Immature natural killer cell (primary cell): ENCODE data around the gene PRSS2. TPM values are rescaled to one million over a fixed set of nuclear protein-coding genes. Genes with fewer than 3 reads are reported as not detected.
"Not testable (repeated sequence)": the region's sequence is repeated elsewhere in the genome, so short reads cannot be mapped to it uniquely, and the experiment has no call there.

ENCODE experiments used
- DNase-seq, 3 donors: peaks; one replicate each; pipeline ENCODE4 v3.0.0; 2022; ENCODE audit warnings: mixed read lengths in 1 of 3
- H3K27ac Mint-ChIP-seq, 6 donors: one replicate each; pipeline ENCODE4 v1.8.0; 2020; ENCODE audit warnings: mixed read lengths in 6 of 6, mild to moderate bottlenecking in 5 of 6, inconsistent platforms in 4 of 6, moderate library complexity in 3 of 6
- H3K27me3 Mint-ChIP-seq, 3 donors: one replicate each; pipeline ENCODE4 v1.8.0; 2020 to 2021; ENCODE audit warnings: low read depth in 3 of 3, mild to moderate bottlenecking in 3 of 3, mixed read lengths in 3 of 3, moderate library complexity in 3 of 3, inconsistent platforms in 1 of 3
- H3K36me3 Mint-ChIP-seq, 3 donors: one replicate each; pipeline ENCODE4 v1.8.0; 2020; ENCODE audit warnings: mixed read lengths in 3 of 3, inconsistent platforms in 2 of 3, mild to moderate bottlenecking in 2 of 3
- H3K4me1 Mint-ChIP-seq, 2 donors: one replicate each; pipeline ENCODE4 v1.8.0; 2020; ENCODE audit warnings: inconsistent platforms in 2 of 2, mild to moderate bottlenecking in 2 of 2, mixed read lengths in 2 of 2, moderate library complexity in 1 of 2
- H3K4me3 Mint-ChIP-seq, 5 donors: one replicate each; pipeline ENCODE4 v1.8.0; 2020; ENCODE audit warnings: mild to moderate bottlenecking in 5 of 5, mixed read lengths in 5 of 5, inconsistent platforms in 3 of 5, moderate library complexity in 3 of 5
- H3K9me3 Mint-ChIP-seq, 6 donors: one replicate each; pipeline ENCODE4 v1.8.0; 2020; ENCODE audit warnings: mild to moderate bottlenecking in 6 of 6, mixed read lengths in 6 of 6, inconsistent platforms in 4 of 6, moderate library complexity in 3 of 6
- polyA plus RNA-seq, 3 donors: library from polyadenylated mRNA; unstranded; fragments of 300-500 nt; fragmentation: Illumina TruSeq; gene quantifications; one replicate each; pipeline ENCODE4 v1.2.3, GENCODE V29; 2021

The PRSS2 gene
- polyA plus RNA-seq, result not detected

DNA sequence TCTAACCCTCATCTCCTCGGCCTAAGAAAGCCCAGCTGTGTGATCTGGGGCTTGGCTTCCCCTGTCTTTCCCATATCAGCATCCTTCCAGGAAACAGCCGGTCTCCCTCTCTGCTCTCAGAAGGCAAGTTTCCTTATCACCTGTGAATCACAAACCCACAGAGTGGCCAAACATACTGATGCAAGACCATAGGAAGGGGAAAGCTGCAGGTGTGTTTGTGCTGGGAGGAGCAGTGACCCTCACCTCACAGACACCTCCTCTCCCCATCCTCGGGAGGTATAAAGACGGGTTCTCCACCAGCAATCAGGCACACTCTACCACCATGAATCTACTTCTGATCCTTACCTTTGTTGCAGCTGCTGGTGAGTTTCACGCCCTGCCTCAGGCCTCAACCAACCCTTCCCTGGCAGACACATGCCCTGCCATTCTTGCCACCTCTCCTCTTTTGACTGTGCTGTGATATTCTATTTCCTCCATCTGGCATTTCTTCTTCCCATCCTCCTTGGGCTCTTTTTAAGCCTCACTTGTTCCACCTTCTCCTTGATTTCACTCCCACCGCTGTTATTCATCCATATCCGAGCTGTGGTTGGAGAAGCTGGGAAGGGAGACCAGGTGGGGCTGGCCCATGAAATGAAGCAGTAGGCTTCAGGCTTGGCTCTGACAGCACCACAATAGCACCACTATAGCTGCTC is at the start of gene PRSS2:
Gene PRSS2 (plus strand): TSS at position 310 of the 692 bp plus-strand sequence. CDS start 13 bp downstream, at position 323.
- Mint-ChIP-seq H3K4me1 (peaks cover 9 to 42% of the 10 kb centered on the region in 2 donors), H3K27me3 (peaks cover 0 to 6% (median 2%) of the 10 kb centered on the region in 3 donors), H3K4me3 (no peak within 1 kb of the TSS), H3K36me3 (peaks cover 0 to 15% (median 11%) of the 10 kb centered on the region in 3 donors), H3K9me3 (no peaks in the 10 kb centered on the region), H3K27ac (peak within 1 kb of the TSS in 2 of 6 donors; percentile 5 to 34)
- DNase-seq, result no peak

DNA sequence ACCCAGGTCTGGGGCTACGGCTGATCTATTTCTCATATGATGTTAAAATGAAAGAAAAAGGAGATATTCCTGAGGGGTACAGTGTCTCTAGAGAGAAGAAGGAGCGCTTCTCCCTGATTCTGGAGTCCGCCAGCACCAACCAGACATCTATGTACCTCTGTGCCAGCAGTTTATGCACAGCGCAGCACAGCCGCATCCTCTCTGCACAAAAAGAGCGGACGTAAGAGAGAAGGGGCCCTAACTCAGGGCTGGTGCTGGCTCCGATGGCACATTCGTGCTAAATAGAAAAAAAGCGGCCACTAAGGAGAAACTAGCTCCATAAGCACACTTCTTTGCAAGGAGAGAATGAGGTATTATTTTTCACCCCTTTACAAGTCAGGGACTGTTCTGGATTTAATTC is 49.8 kb upstream of the PRSS2 start:
- H3K4me1 Mint-ChIP-seq, result peaks cover 70 to 76% of the 10 kb centered on the region in 2 donors
- DNase-seq, result peak in 1 of 3 donors; percentile 38
- H3K27me3 Mint-ChIP-seq, result peaks cover 0 to 10% (median 9%) of the 10 kb centered on the region in 3 donors
- H3K27ac Mint-ChIP-seq, result peak overlapping the region; percentile 89 to 100 (median 96)
- peaks cover 0 to 6% (median 6%) of the 10 kb centered on the region in 3 donors for H3K36me3 Mint-ChIP-seq
- peak overlapping the region; percentile 83 to 98 (median 91) for H3K4me3 Mint-ChIP-seq
- no peaks in the 10 kb centered on the region for H3K9me3 Mint-ChIP-seq

DNA sequence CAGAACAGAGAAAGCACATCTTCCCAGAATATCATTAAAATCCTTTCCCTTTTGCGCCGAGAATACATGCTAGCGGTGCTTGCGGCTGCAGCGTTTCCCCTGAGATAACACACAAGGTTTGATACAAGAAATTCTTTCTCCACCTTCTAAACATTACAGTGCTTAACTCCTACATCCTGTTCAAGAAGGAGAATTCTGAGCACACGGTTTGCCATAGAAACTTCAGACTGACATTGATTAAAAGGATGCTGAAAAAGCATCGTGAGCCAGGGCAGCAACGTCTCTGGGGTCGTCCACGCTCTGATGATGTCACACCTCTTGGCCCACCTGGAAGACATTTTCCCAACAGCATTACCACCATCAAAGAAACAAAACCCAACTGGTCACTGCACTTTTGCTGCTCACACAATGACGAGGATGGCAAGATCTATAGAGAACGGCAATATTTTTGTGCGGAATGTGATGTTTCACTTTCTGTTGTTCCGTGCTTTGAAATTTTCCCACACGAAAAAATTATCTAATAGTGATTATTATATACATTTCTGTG is 48.4 kb upstream of the PRSS2 start:
- H3K36me3 Mint-ChIP-seq, result peaks cover 3 to 11% (median 11%) of the 10 kb centered on the region in 3 donors
- peaks cover 0 to 11% (median 9%) of the 10 kb centered on the region in 3 donors for H3K27me3 Mint-ChIP-seq
- peak overlapping the region; percentile 89 to 100 (median 96) for H3K27ac Mint-ChIP-seq
- H3K4me1 Mint-ChIP-seq, result peaks cover 57 to 63% of the 10 kb centered on the region in 2 donors
- DNase-seq, result peak in 1 of 3 donors; percentile 25
- H3K4me3 Mint-ChIP-seq, result peak overlapping the region; percentile 83 to 98 (median 91)
- H3K9me3 Mint-ChIP-seq, result no peaks in the 10 kb centered on the region

DNA sequence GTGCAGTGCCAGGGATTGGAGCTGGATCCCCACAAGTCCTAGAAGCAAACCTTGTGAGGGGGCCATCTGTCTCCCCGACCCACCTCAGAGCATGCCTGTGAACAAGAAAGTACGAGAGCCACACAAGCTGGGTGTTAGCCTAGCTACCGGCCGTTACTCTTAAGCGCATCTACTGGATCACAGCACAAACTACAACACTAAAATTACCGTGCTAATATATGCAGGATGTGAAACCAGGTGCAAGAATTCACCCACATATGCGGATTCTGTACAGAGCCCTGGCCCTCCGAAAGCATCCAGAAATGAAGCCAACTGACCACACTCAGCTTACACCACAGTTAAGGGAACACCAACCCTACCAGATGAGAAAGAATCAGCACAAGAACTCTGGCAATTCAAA is 37.5 kb upstream of the PRSS2 start:
- Mint-ChIP-seq H3K27me3 (no peaks in the 10 kb centered on the region), H3K4me3 (no peak overlapping the region), H3K4me1 (no peaks in the 10 kb centered on the region), H3K27ac (no peak overlapping the region), H3K9me3 (no peaks in the 10 kb centered on the region), H3K36me3 (peaks cover 0 to 4% (median 0%) of the 10 kb centered on the region in 3 donors)
- no peak for DNase-seq

DNA sequence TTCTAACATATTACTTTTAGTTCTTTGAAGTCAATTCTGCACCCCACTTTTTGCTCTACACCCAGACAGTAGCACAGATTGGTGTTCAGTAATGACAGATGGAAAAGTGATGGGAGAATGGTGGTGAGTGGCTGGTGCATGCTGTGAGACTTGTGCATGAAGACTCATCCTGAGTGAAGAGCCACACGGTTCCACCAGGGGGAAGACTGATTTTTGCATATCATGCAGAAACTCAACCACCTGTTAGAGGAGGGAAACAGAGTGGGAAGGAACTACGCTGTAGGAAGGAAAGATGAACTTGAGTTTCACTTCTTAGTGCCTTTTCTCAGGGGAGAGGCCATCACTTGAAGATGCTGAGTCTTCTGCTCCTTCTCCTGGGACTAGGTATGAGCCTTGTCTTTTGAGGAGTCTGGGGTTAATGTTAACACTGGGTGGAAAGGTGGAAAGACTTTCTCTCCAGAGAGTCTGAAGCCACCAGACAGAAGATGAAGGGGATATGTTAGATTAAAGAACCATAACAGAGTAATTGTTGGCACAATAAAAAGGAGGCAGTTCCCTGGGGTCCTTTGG is 30.8 kb upstream of the PRSS2 start:
- Mint-ChIP-seq H3K4me3 (no peak overlapping the region), H3K27ac (no peak overlapping the region), H3K4me1 (peaks cover 6 to 11% of the 10 kb centered on the region in 2 donors), H3K9me3 (no peaks in the 10 kb centered on the region), H3K36me3 (peaks cover 0 to 4% (median 0%) of the 10 kb centered on the region in 3 donors), H3K27me3 (no peaks in the 10 kb centered on the region)
- DNase-seq, result no peak

DNA sequence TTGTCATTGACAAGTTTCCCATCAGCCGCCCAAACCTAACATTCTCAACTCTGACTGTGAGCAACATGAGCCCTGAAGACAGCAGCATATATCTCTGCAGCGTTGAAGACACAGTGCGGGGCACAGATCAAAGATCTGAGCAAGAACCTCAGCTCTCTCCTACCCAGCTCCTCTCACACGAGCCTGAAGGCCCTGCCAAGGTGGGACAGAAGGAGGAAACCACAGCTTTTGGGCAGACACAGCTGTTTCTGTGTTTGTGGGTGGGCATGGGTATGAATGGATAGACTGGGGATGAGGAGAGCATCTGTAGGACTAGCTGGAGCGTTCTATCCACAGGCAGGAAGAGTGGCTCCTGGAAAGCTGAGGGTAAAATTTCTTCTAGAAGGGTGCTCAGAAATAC is 30.0 kb upstream of the PRSS2 start:
- H3K4me3 Mint-ChIP-seq, result no peak overlapping the region
- no peaks in the 10 kb centered on the region for H3K9me3 Mint-ChIP-seq
- H3K4me1 Mint-ChIP-seq, result peaks cover 6 to 11% of the 10 kb centered on the region in 2 donors
- DNase-seq, result no peak
- H3K36me3 Mint-ChIP-seq, result peaks cover 0 to 2% (median 0%) of the 10 kb centered on the region in 3 donors
- no peaks in the 10 kb centered on the region for H3K27me3 Mint-ChIP-seq
- H3K27ac Mint-ChIP-seq, result no peak overlapping the region

DNA sequence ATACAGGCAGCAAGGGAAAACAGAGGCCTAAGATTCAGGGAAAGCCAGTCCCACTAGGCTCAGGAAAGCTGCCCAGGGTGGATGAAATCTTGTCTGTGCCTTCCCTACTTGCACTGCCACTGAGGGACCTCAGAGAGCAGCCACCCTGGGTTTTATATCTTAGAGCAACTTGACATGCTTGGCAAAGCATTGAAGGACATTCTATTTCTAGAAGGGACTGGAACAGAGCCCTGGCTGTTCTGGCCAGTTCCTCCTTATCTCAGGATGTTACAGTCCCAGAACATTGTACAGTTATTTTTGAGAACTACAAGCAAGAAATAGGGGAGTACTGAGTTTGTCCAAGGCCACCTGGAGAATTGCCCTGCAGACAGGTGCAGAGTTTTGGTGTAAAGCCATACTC is 28.8 kb upstream of the PRSS2 start:
- not testable (repeated sequence) for H3K27ac Mint-ChIP-seq, DNase-seq, H3K36me3 Mint-ChIP-seq, H3K27me3 Mint-ChIP-seq, H3K4me3 Mint-ChIP-seq, H3K9me3 Mint-ChIP-seq
- peaks cover 6 to 11% of the 10 kb centered on the region in 2 donors for H3K4me1 Mint-ChIP-seq

DNA sequence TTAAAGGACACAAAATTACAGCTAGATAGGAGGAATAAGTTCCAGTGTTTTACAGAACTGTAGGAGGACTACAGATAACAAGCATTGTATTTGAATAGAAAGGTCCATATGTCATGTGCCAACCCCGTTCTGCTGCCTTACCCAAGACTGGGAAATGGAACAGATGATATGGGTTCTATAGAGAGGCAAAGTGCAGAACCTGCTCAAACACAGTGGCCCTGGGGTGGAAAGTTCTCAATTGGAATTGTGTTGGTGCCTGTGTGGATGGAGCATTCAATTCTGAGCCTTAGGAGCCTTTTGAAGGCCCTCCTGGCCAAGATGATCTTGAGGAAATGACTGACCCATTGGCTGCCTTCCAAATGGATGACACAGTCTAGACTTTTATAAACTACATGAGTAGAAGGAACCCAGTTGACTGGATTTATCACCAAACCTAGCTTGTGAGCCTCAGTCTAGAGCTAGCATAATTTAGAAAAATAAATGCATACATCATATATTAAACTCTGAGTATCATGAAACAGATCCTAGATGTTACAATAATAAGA is 25.6 kb upstream of the PRSS2 start:
- DNase-seq, result no peak
- Mint-ChIP-seq H3K9me3 (no peaks in the 10 kb centered on the region), H3K27ac (no peak overlapping the region), H3K36me3 (peaks cover 0 to 7% (median 4%) of the 10 kb centered on the region in 3 donors), H3K4me1 (peaks cover 0 to under 1% of the 10 kb centered on the region in 2 donors), H3K27me3 (peaks cover 0 to 2% (median 0%) of the 10 kb centered on the region in 3 donors), H3K4me3 (no peak overlapping the region)

DNA sequence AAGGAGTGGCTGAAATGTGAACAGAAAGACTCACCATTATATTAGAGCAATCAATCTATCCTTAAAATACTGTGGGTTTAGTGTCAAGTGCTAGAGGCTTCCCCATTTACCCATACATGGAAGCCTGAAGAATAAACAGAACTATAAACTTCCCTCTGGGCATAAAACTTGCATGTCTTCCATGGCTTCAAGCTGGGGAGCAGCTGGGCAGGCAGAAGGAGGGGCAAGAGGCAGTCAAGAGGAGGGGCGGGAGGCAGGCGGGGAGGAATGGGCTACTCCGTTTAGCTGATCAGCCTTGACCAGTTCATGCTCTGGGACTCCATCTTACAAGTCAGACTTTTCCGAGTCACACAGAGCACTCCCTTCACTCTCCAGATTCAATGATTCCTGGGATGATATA is 25.0 kb upstream of the PRSS2 start:
- H3K4me3 Mint-ChIP-seq, result no peak overlapping the region
- peaks cover 0 to 7% (median 4%) of the 10 kb centered on the region in 3 donors for H3K36me3 Mint-ChIP-seq
- no peaks in the 10 kb centered on the region for H3K4me1 Mint-ChIP-seq
- H3K27me3 Mint-ChIP-seq, result peaks cover 0 to 2% (median 0%) of the 10 kb centered on the region in 3 donors
- H3K27ac Mint-ChIP-seq, result no peak overlapping the region
- DNase-seq, result no peak
- no peaks in the 10 kb centered on the region for H3K9me3 Mint-ChIP-seq

DNA sequence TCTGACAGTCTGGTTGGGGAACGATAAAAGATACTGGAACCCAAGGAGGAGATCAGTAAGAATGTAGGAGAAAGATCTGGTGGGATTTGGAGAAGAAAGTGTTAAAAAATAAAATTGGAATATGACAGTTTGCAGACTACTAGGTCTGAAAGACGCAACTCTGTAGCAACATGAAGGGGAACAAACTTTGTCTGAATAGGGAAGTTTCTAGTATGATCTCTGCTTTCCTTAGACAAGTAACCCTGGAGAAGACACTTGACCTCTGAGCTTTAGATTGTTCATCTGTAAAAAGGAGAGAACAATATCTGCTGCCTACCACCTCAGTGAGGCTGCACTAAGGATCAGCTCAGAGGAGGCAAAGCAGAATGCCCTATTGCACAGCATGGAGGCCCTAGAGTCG is 24.5 kb upstream of the PRSS2 start:
- peaks cover 0 to 2% (median 0%) of the 10 kb centered on the region in 3 donors for H3K27me3 Mint-ChIP-seq
- H3K4me1 Mint-ChIP-seq, result no peaks in the 10 kb centered on the region
- peaks cover 0 to 7% (median 4%) of the 10 kb centered on the region in 3 donors for H3K36me3 Mint-ChIP-seq
- no peak overlapping the region for H3K4me3 Mint-ChIP-seq
- no peaks in the 10 kb centered on the region for H3K9me3 Mint-ChIP-seq
- no peak for DNase-seq
- no peak overlapping the region for H3K27ac Mint-ChIP-seq

DNA sequence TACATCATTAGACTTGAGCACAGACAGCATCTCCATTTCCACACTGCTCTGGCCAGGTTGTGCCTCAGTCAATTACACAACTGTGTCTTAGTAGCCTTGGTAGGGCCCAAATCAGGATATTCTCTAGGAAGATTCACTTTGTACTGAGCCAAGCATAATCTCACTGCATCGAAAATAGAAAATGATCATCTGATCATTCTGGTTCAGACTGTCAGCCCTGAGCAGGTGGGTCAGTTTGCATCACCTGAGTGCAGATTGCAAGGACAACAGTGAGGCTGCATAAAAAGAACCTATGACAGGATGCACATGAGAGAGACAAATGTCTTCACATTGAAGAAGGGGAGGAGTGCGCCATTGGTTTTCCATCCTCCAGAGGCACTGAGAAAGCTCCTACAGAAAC is 22.4 kb upstream of the PRSS2 start:
- not testable (repeated sequence) for H3K9me3 Mint-ChIP-seq, H3K4me3 Mint-ChIP-seq, H3K27me3 Mint-ChIP-seq, H3K4me1 Mint-ChIP-seq, DNase-seq
- peak overlapping the region in 1 of 6 donors; percentile 15 for H3K27ac Mint-ChIP-seq
- H3K36me3 Mint-ChIP-seq, result peaks cover 0 to 15% (median 14%) of the 10 kb centered on the region in 3 donors

DNA sequence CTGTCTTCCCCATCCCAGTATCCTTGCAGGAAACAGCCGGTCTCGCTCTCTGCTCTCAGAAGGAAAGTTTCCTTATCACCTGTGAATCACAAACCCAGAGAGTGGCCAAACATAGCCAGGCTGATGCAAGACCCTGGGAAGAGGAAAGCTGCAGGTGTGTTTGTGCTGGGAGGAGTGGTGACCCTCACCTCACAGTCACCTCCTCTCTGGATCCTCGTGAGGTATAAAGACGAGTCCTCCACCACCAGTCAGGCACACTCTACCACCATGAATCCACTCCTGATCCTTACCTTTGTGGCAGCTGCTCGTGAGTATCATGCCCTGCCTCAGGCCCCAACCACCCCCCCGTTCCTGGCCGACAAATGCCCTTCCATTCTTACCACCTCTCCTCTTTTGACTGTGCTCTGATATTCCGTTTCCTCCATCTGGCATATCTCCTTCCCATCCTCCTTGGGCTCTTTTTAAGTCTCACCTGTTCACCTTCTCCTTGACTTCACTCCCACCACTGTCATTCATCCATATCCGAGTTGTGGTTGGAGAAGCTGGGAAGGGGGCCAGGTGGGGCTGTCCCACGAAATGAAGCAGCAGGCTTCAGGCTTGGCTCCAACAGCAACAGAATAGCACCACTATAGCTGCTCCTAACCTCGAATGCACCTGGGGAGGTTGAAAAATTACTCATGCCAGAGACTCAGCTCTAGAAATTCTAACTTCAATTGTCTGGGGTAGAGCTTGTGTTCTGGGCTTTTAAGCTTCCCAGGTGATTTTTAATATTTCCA is 21.4 kb upstream of the PRSS2 start, which contains the start of gene PRSS1:
Gene PRSS1 (plus strand): TSS at position 255 of the 776 bp plus-strand sequence. CDS start 13 bp downstream, at position 268.
- Mint-ChIP-seq H3K9me3 (no peaks in the 10 kb centered on the region), H3K36me3 (peaks cover 4 to 16% (median 15%) of the 10 kb centered on the region in 3 donors), H3K27me3 (peaks cover 0 to 4% (median 0%) of the 10 kb centered on the region in 3 donors), H3K4me1 (no peaks in the 10 kb centered on the region), H3K4me3 (no peak within 1 kb of the TSS), H3K27ac (peak within 1 kb of the TSS in 2 of 6 donors; percentile 1 to 15)
- DNase-seq, result no peak

DNA sequence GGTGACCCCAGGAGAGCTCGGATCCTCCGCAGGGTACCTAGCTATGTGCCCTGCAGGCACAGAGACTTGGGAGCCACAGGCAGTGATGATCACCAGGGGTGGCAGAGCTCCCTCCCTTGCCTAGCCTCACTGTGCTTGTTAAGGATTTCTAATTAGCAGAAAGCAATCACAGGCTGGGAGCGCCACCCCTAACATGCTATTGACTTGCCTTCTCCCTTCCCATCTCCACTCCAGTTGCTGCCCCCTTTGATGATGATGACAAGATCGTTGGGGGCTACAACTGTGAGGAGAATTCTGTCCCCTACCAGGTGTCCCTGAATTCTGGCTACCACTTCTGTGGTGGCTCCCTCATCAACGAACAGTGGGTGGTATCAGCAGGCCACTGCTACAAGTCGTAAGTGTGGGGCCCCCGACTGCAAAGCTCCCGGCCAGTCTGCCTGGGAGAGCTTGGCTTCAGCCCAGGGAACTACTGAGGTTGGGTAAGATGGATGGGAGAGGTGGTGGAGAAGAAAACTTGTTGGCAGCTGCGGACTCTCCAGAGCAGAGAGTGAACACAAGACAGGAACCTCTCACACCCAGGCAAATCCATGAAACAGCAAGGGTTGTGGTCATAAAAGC is 20.3 kb upstream of the PRSS2 start:
- Mint-ChIP-seq H3K4me1 (peaks cover 0 to 5% of the 10 kb centered on the region in 2 donors), H3K4me3 (no peak overlapping the region), H3K9me3 (no peaks in the 10 kb centered on the region), H3K36me3 (peaks cover 4 to 20% (median 15%) of the 10 kb centered on the region in 3 donors), H3K27me3 (peaks cover 0 to 4% (median 0%) of the 10 kb centered on the region in 3 donors), H3K27ac (no peak overlapping the region)
- no peak for DNase-seq
